ENCODE results near the gene CTNNA2.

CTNNA2 gene

GRCh38 chr2:80530442-80531064, 1017.7 kb downstream of the CTNNA2 start:
- H3K27ac ChIP-seq, result no peak overlapping the region
- TF ChIP-seq ZFX (IDR thresholded peaks at IDR 0.05; ENCODE audit: borderline replicate concordance), result no peak
- no peak for TF ChIP-seq CTCF (IDR thresholded peaks at IDR 0.05)

- TF ChIP-seq ZFX (IDR thresholded peaks at IDR 0.05; ENCODE audit: borderline replicate concordance) (no peak), CTCF (IDR thresholded peaks at IDR 0.05) (no peak)
- no peak overlapping the region for H3K27ac ChIP-seq
Observed at GRCh38 chr2:80531319-80531718, 1018.5 kb downstream of the CTNNA2 start.

- H3K27ac ChIP-seq, result no peak overlapping the region
- TF ChIP-seq CTCF (IDR thresholded peaks at IDR 0.05) (no peak), ZFX (IDR thresholded peaks at IDR 0.05; ENCODE audit: borderline replicate concordance) (no peak)
Observed at GRCh38 chr2:80545420-80546210, 1032.8 kb downstream of the CTNNA2 start.

GRCh38 chr2:80546766-80547165, 1033.9 kb downstream of the CTNNA2 start:
- no peak for TF ChIP-seq ZFX (IDR thresholded peaks at IDR 0.05; ENCODE audit: borderline replicate concordance)
- no peak for TF ChIP-seq CTCF (IDR thresholded peaks at IDR 0.05)
- no peak overlapping the region for H3K27ac ChIP-seq

GRCh38 chr2:80547344-80547743, 1034.5 kb downstream of the CTNNA2 start:
- no peak overlapping the region for H3K27ac ChIP-seq
- TF ChIP-seq CTCF (IDR thresholded peaks at IDR 0.05), result no peak
- no peak for TF ChIP-seq ZFX (IDR thresholded peaks at IDR 0.05; ENCODE audit: borderline replicate concordance)

- H3K27ac ChIP-seq, result no peak overlapping the region
- TF ChIP-seq ZFX (IDR thresholded peaks at IDR 0.05; ENCODE audit: borderline replicate concordance), result no peak
- no peak for TF ChIP-seq CTCF (IDR thresholded peaks at IDR 0.05)
Observed at GRCh38 chr2:80548469-80548868, 1035.6 kb downstream of the CTNNA2 start.

- H3K27ac ChIP-seq, result no peak overlapping the region
- TF ChIP-seq ZFX (IDR thresholded peaks at IDR 0.05; ENCODE audit: borderline replicate concordance) (no peak), CTCF (IDR thresholded peaks at IDR 0.05) (no peak)
Observed at GRCh38 chr2:80549901-80550300, 1037.0 kb downstream of the CTNNA2 start.

All from 22Rv1 (cell line).